Activated CD4-positive, alpha-beta T cell treated with anti-CD3 and anti-CD28 coated beads, Interleukin-2, amount 50 U/mL, for 1 hour (primary cell): Measurements from ENCODE around the gene GABARAPL2.

Experiments used
- DNase-seq: peaks from one replicate; pipeline ENCODE4 v3.0.0-alpha.2; 2020

The GABARAPL2 gene

GRCh38 chr16:75593825-75594820, 27.9 kb downstream of the GABARAPL2 start:
- DNase-seq: no peak

DNA sequence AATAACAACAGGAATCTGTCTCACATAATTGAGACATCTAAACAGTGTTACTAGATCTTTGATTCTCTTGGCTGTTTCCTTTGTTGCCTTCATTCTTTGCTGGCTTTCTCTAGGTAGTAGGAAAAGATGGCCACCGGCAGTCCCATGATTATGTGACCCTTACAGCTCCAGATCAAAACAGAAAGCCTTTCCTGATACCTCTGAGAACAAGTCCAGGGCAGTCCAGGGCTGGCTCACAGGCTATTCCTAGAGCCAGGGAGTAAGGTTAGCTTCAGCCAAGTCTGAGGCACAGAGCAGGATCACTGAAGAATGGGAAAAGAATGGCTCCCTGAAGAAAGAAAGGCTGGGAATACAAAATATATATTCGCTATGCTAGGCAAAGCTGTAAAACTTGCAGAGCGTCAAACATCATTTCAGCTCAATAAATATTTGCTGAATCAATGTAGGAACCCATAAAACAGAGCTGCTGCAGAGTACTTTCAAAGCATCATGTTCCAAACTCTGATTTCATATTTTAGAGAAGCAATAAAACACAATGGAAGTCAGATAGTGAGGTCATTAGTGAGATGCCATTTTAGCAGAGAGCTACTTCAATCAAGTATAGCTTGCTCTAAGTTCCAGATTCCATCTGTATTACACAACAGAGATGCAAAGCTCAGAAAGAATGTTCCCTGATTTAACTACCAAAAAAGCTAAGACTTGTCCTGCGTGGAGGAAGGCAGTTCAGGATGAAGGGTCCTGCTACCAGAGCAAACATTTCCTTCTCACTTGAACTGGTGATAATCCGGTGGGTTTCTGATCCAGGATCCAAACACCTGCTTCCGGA, 33.5 kb downstream of the GABARAPL2 start:
- DNase-seq: no peak

GRCh38 chr16:75603241-75603640, 37.1 kb downstream of the GABARAPL2 start:
- no peak for DNase-seq

DNA sequence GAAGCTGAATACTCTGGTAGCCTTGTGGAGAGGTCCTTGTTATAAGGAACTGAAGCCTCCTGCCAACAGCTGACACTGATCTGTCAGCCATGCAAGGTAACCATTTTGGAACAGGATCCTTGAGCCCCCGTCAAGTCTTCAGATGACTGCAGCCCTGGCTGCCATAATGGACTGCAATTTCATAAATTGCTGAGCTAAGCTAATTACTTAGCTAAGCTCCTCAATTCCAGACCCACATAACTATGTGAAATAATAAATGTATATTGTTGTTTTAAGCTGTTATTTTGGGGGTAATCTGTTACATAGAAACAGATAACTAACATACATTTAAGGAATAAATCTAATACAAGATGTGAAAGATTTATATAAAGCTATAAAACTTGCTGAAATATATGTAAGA, 40.3 kb downstream of the GABARAPL2 start:
- DNase-seq: no peak

GRCh38 chr16:75614066-75614897, 48.1 kb downstream of the GABARAPL2 start:
- no peak for DNase-seq

GRCh38 chr16:75615619-75616018, 49.4 kb downstream of the GABARAPL2 start:
- DNase-seq: no peak

DNA sequence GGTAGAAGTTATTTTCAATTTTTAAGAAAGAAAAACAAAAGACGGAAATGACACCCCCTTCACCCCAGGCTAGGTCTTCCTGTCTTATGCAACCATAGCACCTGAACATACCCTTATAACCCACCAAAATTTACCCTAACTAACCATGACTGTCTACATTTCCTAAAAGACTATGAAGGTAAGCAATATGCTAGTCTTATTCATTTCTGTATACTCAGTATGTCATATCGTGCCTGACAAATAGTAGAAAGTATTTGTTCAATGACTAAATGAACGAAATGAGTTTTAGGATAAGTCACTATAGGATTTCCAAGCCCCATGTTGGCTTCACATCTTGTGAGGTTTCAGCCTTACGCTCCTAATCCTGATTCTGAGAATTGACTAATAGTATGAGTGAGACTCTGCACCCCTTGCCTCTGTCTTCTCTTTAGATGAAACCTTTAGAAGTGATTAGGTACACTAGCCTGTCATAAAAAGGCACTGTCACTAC, 50.4 kb downstream of the GABARAPL2 start:
- DNase-seq: no peak

DNA sequence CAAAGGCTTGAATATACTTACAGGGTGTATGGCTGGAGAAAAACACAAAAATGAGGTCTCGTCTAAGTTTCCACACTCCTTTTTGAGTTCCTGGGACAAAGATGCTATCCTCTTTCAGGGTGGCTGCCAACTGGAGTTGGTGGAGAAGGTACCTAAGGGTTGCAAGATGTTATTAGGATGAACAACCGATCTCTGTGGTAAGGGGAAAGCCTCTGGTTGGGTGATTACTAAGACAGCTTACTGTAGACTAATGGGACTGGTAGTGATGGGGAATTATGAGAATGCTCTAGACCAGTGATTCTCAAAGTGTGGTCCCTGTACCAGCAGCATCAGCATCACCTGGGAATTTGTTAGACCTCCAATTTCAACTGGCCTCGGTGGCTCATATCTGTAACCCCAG, 50.9 kb downstream of the GABARAPL2 start:
- no peak for DNase-seq

GRCh38 chr16:75618780-75619179, 52.6 kb downstream of the GABARAPL2 start:
- DNase-seq: no peak

GRCh38 chr16:75620326-75621169, 54.4 kb downstream of the GABARAPL2 start:
- DNase-seq: peak; percentile 18

DNA sequence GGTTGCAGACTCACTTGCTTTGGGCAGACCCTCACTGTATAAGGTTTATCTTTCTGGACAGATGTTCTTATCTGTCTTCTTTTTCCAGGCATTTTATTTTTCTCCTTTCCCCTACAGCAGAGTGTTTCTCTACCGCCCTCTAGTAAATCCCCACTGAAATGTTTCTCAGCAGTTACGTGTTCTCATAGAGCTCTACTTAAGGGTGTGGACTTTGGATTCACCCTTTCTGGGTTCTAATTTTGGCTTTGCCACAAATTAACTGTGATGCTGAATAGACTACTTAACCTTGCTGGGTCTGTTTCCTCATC, 54.9 kb downstream of the GABARAPL2 start:
- DNase-seq: no peak

DNA sequence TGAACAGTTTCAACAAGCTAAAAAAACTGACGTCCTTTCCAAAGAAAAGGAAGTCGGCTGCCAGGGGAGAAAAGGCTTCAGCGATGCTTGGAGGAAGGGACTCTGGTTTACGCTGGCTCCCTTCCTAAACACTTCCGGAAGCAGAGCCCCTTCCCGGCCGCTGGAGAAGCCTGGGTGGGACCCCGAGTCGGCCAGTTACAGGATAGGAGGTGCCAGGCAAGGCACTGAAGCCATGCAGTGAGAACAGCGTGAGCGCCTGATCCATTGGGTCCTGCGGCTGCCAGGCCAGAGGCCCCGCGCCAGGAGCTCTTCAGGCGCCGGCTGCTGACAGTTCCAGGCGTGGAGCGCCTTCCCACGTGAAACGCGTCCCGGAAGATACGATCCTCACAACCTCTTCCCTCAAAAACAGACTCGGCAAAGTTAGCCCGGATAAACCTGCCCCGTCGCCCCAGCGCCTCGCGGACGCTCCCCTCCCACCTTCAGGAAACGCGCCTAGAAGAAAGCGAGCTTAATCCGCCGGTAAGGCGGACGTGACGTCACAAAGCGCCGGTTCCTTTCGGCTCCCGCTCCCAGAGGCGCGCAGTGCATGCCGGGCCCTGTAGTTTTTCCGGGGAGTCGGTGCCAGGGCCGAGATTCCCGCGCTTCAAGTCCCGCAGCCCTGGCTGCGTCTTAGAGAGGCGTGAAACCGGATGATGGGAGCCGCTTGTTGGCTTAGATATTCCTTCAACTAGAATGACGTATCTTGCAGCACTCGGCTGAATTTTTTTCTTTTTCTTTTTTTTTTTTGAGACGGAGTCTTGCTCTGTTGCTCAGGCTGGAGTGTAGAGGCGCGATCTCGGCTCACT, 56.8 kb downstream of the GABARAPL2 start, which contains the start of gene ADAT1:
ADAT1 (minus strand) TSS at position 521 of the 845 bp plus-strand sequence. CDS start 2,482 bp downstream, outside the sequence.
- DNase-seq: peak; percentile 98

GRCh38 chr16:75624921-75625334, 58.7 kb downstream of the GABARAPL2 start:
- DNase-seq: no peak

GRCh38 chr16:75626806-75627205, 60.6 kb downstream of the GABARAPL2 start:
- DNase-seq: no peak
